Activated CD4-positive, alpha-beta T cell treated with anti-CD3 and anti-CD28 coated beads, Interleukin-10, Interleukin-2, amounts not matched to agents 100 ng/mL and 50 ng/mL, durations not matched to agents 16 hours and 8 hours (primary cell): Measurements from ENCODE around the gene GPR75.

Experiments used
- DNase-seq: peaks from one replicate; pipeline ENCODE4 v3.0.0-alpha.2; 2020

GPR75 gene

GRCh38 chr2:53859206-53860181, at the start of gene GPR75:
TSS of gene GPR75 (minus strand) at chr2:53859967. CDS start at chr2:53854756, 5,211 bp downstream.
- DNase-seq: no peak

DNA sequence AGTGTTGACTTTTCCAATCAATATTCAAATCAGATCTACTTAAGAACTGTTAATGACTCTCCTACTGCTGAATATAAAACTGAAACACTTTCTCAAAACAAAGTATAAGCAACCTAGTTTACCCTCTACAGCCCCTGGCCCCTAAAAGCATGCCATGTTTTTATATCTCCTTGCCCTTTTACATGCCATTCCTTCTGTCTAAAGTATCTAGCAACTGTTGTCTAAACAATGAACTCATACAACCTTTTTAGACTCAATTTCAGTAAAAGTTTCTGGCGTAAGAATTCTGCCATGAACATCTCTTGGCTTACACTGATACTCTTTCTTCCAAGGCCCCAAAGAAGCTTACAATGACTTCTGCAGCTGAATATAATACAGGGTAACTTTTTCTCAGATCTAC, 47.8 kb upstream of the GPR75 start:
- DNase-seq: no peak

- DNase-seq: no peak
These were observed 45.6 kb upstream of the GPR75 start for GRCh38 chr2:53905396-53905795.

DNA sequence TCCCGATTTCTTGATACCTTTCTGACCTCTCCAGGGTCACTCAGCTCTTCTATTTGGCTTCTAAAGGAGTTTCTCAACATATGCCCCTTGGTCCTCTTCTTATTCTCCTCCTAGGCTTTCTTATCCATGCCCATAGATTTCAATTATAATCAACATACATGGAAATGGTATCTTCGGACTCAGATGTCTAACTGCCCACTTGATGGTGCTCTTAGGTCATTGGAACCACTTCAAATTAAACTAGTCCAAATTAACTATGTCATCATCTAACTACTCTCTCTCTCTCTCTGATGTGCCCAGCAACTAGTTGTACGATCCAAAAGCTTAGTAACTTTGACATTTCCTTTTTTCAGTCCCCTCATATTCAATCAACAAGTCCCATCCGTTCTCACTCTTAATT, 43.2 kb upstream of the GPR75 start:
- DNase-seq: no peak

DNA sequence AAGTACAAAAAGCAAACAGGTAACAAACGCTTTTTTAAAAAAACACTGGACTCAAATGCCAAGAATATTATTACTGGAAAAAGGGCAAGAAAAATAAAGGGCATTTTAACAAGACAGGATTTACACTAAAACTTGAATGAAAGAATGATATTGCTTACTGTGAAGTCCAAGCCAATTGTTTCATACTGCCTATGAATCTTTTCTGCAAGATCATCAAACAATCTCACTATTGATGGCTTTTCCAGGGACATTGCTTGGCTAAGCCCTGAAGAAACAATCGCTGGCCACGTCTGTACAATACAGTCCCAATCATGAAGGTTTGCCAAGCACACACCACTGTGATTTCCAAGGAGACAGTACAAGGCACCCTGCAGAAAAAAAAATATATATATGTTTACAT, 41.4 kb upstream of the GPR75 start:
- no peak for DNase-seq

GRCh38 chr2:53896864-53897263, 37.1 kb upstream of the GPR75 start:
- peak; percentile 13 for DNase-seq

DNA sequence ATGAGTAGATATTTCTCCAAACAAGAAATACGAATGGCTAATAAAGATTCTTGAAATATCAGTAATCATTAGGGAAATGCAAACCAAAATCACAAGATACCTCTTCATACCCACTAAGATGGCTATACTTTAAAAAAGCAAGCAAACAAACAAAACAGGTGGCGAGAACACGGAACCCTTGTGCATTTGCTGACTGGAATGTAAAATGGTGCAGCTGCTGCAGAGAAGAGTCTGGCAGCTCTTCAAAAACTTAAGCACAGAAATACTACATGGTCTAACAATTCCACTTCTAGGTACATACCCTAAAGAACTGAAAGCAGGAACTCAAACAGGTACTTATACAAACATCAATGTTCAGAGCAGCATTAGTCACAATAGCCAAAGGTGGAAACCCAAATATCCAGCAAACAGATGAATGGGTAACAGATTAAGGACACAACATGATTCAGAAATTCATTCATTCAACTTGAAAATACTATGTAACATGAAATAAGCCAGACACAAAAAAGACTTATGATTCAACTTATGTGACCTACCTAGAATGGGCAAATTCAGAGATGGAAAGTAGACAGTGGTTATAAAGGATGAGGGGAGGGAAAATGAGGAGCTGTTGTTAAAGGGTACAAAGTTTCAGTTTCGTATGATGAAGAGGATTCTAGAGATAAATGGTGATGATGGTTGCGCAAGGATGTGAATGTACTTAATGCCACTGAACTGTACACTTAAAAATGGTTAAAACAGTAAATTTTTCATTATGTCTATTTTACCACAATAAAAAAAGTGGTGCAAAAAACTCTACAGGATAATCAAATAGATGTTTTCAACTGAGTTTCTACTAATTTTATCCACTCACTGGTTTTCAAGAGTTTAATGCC, 26.9 kb upstream of the GPR75 start:
- peak; percentile 47 for DNase-seq

DNA sequence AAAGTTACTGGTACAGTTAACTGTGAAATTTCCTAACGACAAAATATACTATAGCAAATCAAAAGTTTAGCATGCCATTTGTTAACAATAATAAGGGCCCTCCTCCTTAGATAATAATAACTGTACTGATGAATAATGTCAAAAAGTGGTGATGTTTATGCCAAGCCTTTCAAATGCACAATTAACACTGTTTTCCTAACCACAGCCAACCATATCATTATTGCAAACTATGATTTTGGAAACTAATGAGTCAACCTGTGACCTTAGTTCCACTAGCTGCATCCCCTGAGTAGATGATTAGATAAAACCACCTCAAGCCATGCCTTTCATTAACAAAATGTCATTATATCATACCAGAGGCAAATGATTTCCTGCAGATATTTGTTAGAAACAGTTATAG, 25.1 kb upstream of the GPR75 start:
- DNase-seq: peak; percentile 64

DNA sequence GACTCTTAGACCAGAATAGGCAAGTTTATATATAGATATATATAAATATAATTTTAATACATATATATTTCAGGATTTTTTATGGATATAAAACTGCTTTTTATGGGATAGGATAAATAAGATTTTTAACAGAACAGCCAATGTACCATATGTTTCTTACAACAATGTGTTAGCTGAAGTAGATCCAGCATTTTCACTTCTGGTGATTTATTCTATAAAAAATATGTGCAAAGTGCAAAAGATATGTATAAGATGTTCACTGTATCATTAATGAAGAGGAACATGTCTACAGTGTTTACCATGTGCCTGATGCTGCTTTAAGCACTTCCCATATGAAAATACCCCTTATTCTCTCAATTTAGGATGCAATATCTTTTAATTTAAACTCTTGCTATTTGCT, 22.2 kb upstream of the GPR75 start:
- no peak for DNase-seq

DNA sequence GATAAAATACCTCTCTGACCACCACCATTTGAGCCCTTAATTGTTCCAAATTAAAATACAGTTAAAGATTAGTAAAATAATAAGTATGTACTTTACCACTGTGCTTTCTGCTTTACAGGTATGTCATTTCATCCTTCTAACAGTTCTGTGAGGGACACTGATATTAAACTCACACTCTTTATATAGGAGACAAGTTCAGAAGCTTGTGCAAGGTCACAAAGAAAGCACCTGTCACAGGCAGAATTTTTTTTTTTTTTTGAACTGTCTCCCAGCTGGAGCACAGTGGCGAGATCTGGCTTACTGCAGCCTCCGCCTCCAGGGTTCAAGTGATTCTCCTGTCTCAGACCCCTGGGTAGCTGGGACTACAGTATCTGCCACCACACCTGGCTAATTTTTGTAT, 21.6 kb upstream of the GPR75 start:
- no peak for DNase-seq

GRCh38 chr2:53880756-53881155, 21.0 kb upstream of the GPR75 start:
- peak; percentile 15 for DNase-seq

DNA sequence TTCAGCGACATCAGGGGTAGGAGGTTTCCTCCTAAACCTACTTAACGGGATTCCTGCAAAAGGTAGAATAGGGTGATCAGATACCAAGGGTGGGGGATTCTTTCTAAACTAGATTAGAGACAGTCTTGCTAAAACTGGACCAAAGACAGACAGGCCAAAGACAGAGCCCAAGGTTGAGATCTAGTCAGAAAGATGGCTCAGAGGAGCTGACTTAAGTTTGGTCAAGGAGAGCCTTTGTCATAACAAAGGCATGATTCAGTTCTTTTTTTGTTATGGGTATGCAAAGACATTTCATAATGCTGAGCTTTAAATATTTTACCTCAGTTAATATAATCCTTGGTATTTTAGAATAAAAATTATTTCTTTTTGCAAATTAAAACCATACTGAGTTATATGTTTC, 17.8 kb upstream of the GPR75 start:
- no peak for DNase-seq

- DNase-seq: no peak
These were observed 17.3 kb upstream of the GPR75 start for GRCh38 chr2:53877112-53877511.

DNA sequence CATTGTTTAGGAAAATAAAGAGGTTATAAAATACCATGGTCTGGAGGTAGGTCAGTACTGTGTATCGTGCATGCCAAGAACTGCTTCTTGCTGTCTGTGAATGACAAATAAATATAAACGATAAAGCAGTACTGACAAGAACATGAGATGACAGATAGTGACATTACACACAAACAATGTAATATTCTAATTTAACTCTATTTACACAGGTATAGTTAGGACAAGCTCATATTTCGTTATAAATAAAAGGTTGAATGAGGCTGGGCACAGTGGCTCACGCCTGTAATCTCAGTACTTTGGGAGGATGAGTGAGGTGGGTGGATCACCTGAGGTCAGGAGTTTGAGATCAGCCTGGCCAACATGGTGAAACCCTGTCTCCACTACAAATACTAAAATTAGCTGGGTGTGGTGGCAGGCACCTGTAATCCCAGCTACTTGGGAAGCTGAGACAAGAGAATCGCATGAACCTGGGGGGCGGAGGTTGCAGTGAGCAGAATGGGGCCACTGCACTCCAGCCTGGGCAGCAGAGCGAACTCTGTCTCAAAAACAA, 14.7 kb upstream of the GPR75 start:
- no peak for DNase-seq

DNA sequence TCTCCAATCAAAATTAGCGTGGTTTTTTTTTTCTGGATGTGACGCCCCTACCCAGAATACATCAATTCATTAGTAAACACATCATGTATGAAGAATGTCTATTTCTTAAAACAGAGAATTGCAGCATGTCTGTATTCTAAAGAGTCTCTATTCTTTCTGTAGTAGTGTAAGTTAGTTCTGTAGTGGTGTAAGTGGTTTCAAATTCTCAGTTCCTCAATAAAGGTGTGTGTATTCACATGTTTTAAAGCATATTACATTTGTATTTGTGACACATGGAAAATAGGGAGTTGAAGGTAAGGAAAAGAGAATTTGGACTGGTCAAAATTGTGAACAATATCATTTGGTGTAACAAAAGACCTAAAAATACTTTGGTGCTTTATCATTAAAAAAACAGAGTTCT, 8.0 kb upstream of the GPR75 start:
- no peak for DNase-seq

- no peak for DNase-seq
These were observed 7.4 kb upstream of the GPR75 start for GRCh38 chr2:53867169-53867568.

DNA sequence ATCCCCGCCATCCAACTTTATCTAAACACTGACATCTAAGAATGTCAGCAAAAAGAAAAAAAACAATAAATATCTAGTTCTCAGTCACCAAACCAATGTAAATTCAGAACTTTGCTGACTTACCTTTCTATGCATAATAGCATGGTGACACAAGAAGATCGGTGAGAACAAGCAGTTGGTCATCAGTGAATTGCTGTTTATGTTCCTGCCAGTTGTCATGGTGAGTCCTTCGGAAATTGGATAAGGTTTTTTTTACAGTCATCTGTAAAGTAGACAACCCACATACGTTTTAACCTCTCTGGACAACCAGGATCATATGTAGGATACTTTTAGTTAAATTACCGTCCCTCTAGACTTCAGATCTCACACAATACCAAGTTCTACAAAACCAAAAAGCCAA, 6.2 kb upstream of the GPR75 start:
- DNase-seq: no peak

- DNase-seq: no peak
These were observed 5.5 kb upstream of the GPR75 start for GRCh38 chr2:53865264-53865663.

DNA sequence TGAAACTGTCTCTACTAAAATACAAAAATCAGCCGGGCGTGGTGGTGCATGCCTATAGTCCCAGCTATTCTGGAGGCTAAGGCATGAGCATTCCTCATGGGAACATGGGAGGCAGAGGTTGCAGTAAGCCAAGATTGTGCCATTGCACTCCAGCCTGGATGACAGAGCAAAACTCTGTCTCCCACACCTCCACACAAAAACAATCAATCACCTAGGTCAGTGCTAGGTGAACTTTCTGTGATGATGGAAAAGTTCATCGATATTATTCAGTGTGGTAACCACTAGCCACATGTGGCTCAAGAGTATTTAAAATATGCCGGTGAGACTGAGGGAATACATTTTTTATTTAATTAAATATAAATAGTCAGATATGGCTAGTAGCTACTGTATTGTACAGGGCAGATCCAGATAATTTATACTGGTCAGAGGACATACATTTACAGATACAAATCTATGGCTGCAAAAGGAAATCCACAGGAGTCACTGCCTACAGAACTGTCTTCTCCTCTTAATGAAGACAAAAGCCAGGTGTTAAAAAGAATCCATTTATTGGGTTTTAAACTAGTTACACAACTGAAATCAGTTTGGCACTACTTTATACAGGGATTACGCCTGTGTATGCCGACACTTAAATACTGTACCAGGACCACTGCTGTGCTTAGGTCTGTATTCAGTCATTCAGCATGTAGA, 3.9 kb upstream of the GPR75 start:
- DNase-seq: no peak

GRCh38 chr2:53861824-53862223, 2.1 kb upstream of the GPR75 start:
- no peak for DNase-seq

GRCh38 chr2:53856272-53856671, 3.5 kb downstream of the GPR75 start:
- no peak for DNase-seq

DNA sequence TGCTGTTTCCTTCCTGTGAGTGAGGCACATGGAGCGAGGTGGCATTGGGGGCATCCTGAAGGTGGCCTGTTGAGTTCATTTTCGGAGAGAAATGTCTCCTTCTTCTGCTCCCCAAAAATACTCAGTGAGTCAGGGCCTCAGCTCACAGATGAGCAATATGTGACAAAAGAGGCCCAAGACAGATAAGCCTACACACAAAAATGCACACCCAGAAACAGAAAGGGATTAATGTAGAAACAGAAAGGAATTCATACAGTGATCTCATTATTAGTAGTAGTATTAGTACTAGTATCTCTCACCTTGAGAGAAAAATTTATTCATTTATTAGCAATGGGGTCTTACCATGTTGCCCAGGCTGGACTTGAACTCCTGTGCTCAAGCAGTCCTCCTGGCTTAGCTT, 5.1 kb downstream of the GPR75 start:
- DNase-seq: peak; percentile 27

- no peak for DNase-seq
These were observed 7.2 kb downstream of the GPR75 start for GRCh38 chr2:53852532-53852931.
